ENCODE measurements around the gene FGF11. TPM values are rescaled to one million over a fixed set of nuclear protein-coding genes. Genes with fewer than 3 reads are reported as not detected.

The FGF11 gene
- total RNA-seq, 1 donor from 2014 or later: 4.8 TPM

GRCh38 chr17:7405350-7406234 is 33.7 kb upstream of the FGF11 start:
- peak overlapping the region; percentile 91 for H3K4me3 Mint-ChIP-seq (ENCODE audit: unreplicated experiment)
- H3K27me3 Mint-ChIP-seq (ENCODE audit: unreplicated experiment): peaks cover 13% of the 10 kb centered on the region
- DNase-seq: peak; percentile 49
- H3K4me1 Mint-ChIP-seq (ENCODE audit: low read depth, unreplicated experiment): peaks cover 16% of the 10 kb centered on the region
- peak overlapping the region; percentile 76 for H3K27ac Mint-ChIP-seq (ENCODE audit: unreplicated experiment)
- TF ChIP-seq CTCF (IDR thresholded peaks at IDR 0.05; ENCODE audit: partially characterized antibody, unreplicated experiment): no peak
- peaks cover 14% of the 10 kb centered on the region for H3K36me3 Mint-ChIP-seq (ENCODE audit: unreplicated experiment)
- H3K9me3 Mint-ChIP-seq (ENCODE audit: unreplicated experiment): peaks cover 11% of the 10 kb centered on the region

GRCh38 chr17:7406235-7406825 is 33.0 kb upstream of the FGF11 start:
- Mint-ChIP-seq H3K36me3 (ENCODE audit: unreplicated experiment) (peaks cover 14% of the 10 kb centered on the region), H3K27ac (ENCODE audit: unreplicated experiment) (peak overlapping the region; percentile 25), H3K4me3 (ENCODE audit: unreplicated experiment) (peak overlapping the region; percentile 91), H3K9me3 (ENCODE audit: unreplicated experiment) (peaks cover 11% of the 10 kb centered on the region), H3K27me3 (ENCODE audit: unreplicated experiment) (peaks cover 13% of the 10 kb centered on the region), H3K4me1 (ENCODE audit: low read depth, unreplicated experiment) (peaks cover 16% of the 10 kb centered on the region)
- TF ChIP-seq CTCF (IDR thresholded peaks at IDR 0.05; ENCODE audit: partially characterized antibody, unreplicated experiment): no peak
- peak; percentile 35 for DNase-seq

- no peak for DNase-seq
- Mint-ChIP-seq H3K9me3 (ENCODE audit: unreplicated experiment) (peaks cover 11% of the 10 kb centered on the region), H3K4me1 (ENCODE audit: low read depth, unreplicated experiment) (peaks cover 16% of the 10 kb centered on the region), H3K27ac (ENCODE audit: unreplicated experiment) (no peak overlapping the region), H3K36me3 (ENCODE audit: unreplicated experiment) (peaks cover 14% of the 10 kb centered on the region), H3K4me3 (ENCODE audit: unreplicated experiment) (peak overlapping the region; percentile 63), H3K27me3 (ENCODE audit: unreplicated experiment) (peaks cover 13% of the 10 kb centered on the region)
- no peak for TF ChIP-seq CTCF (IDR thresholded peaks at IDR 0.05; ENCODE audit: partially characterized antibody, unreplicated experiment)
Observed at GRCh38 chr17:7407082-7407481, 32.2 kb upstream of the FGF11 start.

GRCh38 chr17:7407485-7408251 is 31.6 kb upstream of the FGF11 start, which contains the start of gene NLGN2:
Gene NLGN2, plus strand, starts transcription at chr17:7407845. Its CDS starts 411 bp downstream, at chr17:7408256.
- Mint-ChIP-seq H3K4me3 (ENCODE audit: unreplicated experiment) (peak within 1 kb of the TSS; percentile 63), H3K9me3 (ENCODE audit: unreplicated experiment) (peaks cover 14% of the 10 kb centered on the region), H3K4me1 (ENCODE audit: low read depth, unreplicated experiment) (peaks cover 16% of the 10 kb centered on the region), H3K27ac (ENCODE audit: unreplicated experiment) (no peak within 1 kb of the TSS), H3K36me3 (ENCODE audit: unreplicated experiment) (peaks cover 14% of the 10 kb centered on the region), H3K27me3 (ENCODE audit: unreplicated experiment) (peaks cover 15% of the 10 kb centered on the region)
- no peak for TF ChIP-seq CTCF (IDR thresholded peaks at IDR 0.05; ENCODE audit: partially characterized antibody, unreplicated experiment)
- peak; percentile 28 for DNase-seq

Measured in glutamatergic neuron (in vitro differentiated cells).